NCI-H524 treated with DMSO at 0.1 percent for 48 hours (cell line): ENCODE results near the gene ARL8A.
"Not testable (repeated sequence)": the region's sequence is repeated elsewhere in the genome, so short reads cannot be mapped to it uniquely, and the experiment has no call there.

ENCODE experiments used
- DNase-seq: peaks from one replicate; lab custom pipeline; 2025; lab: John Stamatoyannopoulos, UW

The ARL8A gene

GRCh38 chr1:202158810-202159533 is 14.4 kb upstream of the ARL8A start:
- DNase-seq, result no peak

- DNase-seq, result no peak
These were observed 13.4 kb upstream of the ARL8A start for GRCh38 chr1:202157945-202158344.

GRCh38 chr1:202156590-202156989 is 12.1 kb upstream of the ARL8A start:
- no peak for DNase-seq

GRCh38 chr1:202155478-202156021 is 11.0 kb upstream of the ARL8A start:
- DNase-seq, result no peak

- DNase-seq, result no peak
These were observed 10.4 kb upstream of the ARL8A start for GRCh38 chr1:202154766-202155477.

- DNase-seq, result no peak
These were observed 9.7 kb upstream of the ARL8A start for GRCh38 chr1:202154148-202154765.

- no peak for DNase-seq
These were observed 8.7 kb upstream of the ARL8A start for GRCh38 chr1:202153284-202153683.

GRCh38 chr1:202152399-202152798 is 7.9 kb upstream of the ARL8A start:
- no peak for DNase-seq

GRCh38 chr1:202151045-202151444 is 6.5 kb upstream of the ARL8A start:
- no peak for DNase-seq

GRCh38 chr1:202150602-202151001 is 6.1 kb upstream of the ARL8A start:
- no peak for DNase-seq

- DNase-seq, result no peak
These were observed 5.7 kb upstream of the ARL8A start for GRCh38 chr1:202150187-202150586.

GRCh38 chr1:202149566-202149965 is 5.0 kb upstream of the ARL8A start:
- no peak for DNase-seq

- no peak for DNase-seq
These were observed 3.9 kb upstream of the ARL8A start for GRCh38 chr1:202148391-202148790.

- no peak for DNase-seq
These were observed 2.5 kb upstream of the ARL8A start for GRCh38 chr1:202146993-202147392.

- no peak for DNase-seq
These were observed 1.7 kb upstream of the ARL8A start for GRCh38 chr1:202146279-202146678.

- not testable (repeated sequence) for DNase-seq
These were observed 1.2 kb upstream of the ARL8A start for GRCh38 chr1:202145744-202146140.

- no peak for DNase-seq
These were observed 669 bp upstream of the ARL8A start for GRCh38 chr1:202145068-202145743.

- DNase-seq, result no peak
These were observed 652 bp downstream of the ARL8A start for GRCh38 chr1:202143768-202144401.

GRCh38 chr1:202143011-202143767 is 1.3 kb downstream of the ARL8A start:
- no peak for DNase-seq

- DNase-seq, result not testable (repeated sequence)
These were observed 3.1 kb downstream of the ARL8A start for GRCh38 chr1:202141468-202141867.

GRCh38 chr1:202140833-202141232 is 3.7 kb downstream of the ARL8A start:
- DNase-seq, result no peak
